HepG2 (cell line): ENCODE data around the gene BLMH. TPM values are rescaled to one million over a fixed set of nuclear protein-coding genes. Genes with fewer than 3 reads are reported as not detected.

Experiments
- ATAC-seq: fragments of 200-7000 bp; cut with Tn5 transposase; 3 replicates; pipeline ENCODE4 v1.9.1; 2020; ENCODE audit warnings: mild to moderate bottlenecking, moderate library complexity
- BruUV-seq: library from RNA; stranded (reverse); fragments of 400-500 nt; replicated peaks from 2 replicates; lab custom pipeline; 2021; lab: Mats Ljungman, UMichigan
- CTCF ChIA-PET: fragments of 300-600 bp; formaldehyde crosslinking; extraction: SDS; loops from one replicate; lab custom pipeline; 2021; ENCODE audit warnings: low total read pairs, inconsistent platforms, low intra/inter-chr PET ratio; lab: Yijun Ruan, JAX
- POLR2A ChIA-PET: fragments of 350-600 bp; sonication (Branson Sonifier 250); formaldehyde crosslinking; loops from one replicate; lab custom pipeline; 2020; ENCODE audit warnings: antibody characterized with exemption, inconsistent platforms; lab: Yijun Ruan, JAX
- DNase-seq: peaks from one replicate; pipeline ENCODE4 v3.0.0-alpha.2; 2015; ENCODE audit warnings: low spot score
- FAIRE-seq: peaks from 3 replicates; lab custom pipeline; 2011; peaks lifted over from hg19 to GRCh38; lab: Jason Lieb, UNC
- H2AFZ ChIP-seq: one replicate; pipeline ENCODE4 v1.6.1; 2011; ENCODE audit warnings: low read length, inconsistent platforms
- H3K27ac ChIP-seq: fragments of 300-600 bp; 3 replicates; pipeline ENCODE4 v1.8.0; 2011; ENCODE audit warnings: mixed run types, mild to moderate bottlenecking, mixed read lengths, low read length, inconsistent platforms; ENCODE audit not compliant: insufficient read depth; ENCODE audit errors: extremely low read length
- H3K27me3 ChIP-seq, 2 experiments: fragments of 200-600 bp in 1 of 2; 2 replicates in 1 of 2; 3 replicates in 1 of 2; pipeline versions ENCODE4 v1.6.0 to v1.8.0; 2011; ENCODE audit warnings: low read length in 2 of 2, mild to moderate bottlenecking in 2 of 2, moderate library complexity in 2 of 2, inconsistent platforms in 1 of 2; ENCODE audit not compliant: insufficient read depth in 2 of 2, control insufficient read depth in 1 of 2
- H3K36me3 ChIP-seq, 2 experiments: fragments of 200-600 bp in 1 of 2; replicated peaks in 1 of 2; 2 replicates in 1 of 2; 3 replicates in 1 of 2; pipeline versions ENCODE4 v1.5.1 to v1.8.0; 2011; ENCODE audit warnings: low read length in 2 of 2, inconsistent platforms in 1 of 2; ENCODE audit not compliant: insufficient read depth in 2 of 2, control insufficient read depth in 1 of 2
- H3K4me1 ChIP-seq: 2 replicates; pipeline ENCODE4 v1.5.1; 2012; ENCODE audit warnings: low read length, inconsistent platforms; ENCODE audit not compliant: insufficient read depth
- H3K4me2 ChIP-seq: 2 replicates; pipeline ENCODE4 v1.6.0; 2011; ENCODE audit warnings: low read depth, low read length, inconsistent platforms
- H3K4me3 ChIP-seq, 3 experiments: fragments of 200-600 bp in 1 of 3; sonication (generic), shearing (Covaris generic) in 1 of 3; replicated peaks in 1 of 3; 2 replicates each; pipeline ENCODE4 v1.5.1; 2011 to 2016; ENCODE audit warnings: low read length in 3 of 3, inconsistent platforms in 2 of 3, low read depth in 2 of 3, mild to moderate bottlenecking in 2 of 3, control low read depth in 1 of 3, mixed read lengths in 1 of 3; ENCODE audit not compliant: insufficient read depth in 1 of 3
- H3K79me2 ChIP-seq: one replicate; pipeline ENCODE4 v1.6.1; 2011; ENCODE audit warnings: low read length, inconsistent platforms; ENCODE audit not compliant: insufficient read depth
- H3K9ac ChIP-seq: 2 replicates; pipeline ENCODE4 v1.6.0; 2011; ENCODE audit warnings: mild to moderate bottlenecking, low read depth, low read length, inconsistent platforms; ENCODE audit not compliant: insufficient read depth
- H3K9me3 ChIP-seq: 2 replicates; pipeline ENCODE4 v1.5.1; 2012; ENCODE audit warnings: mild to moderate bottlenecking, low read length
- H4K20me1 ChIP-seq: 2 replicates; pipeline ENCODE4 v1.6.0; 2011; ENCODE audit warnings: inconsistent platforms, mild to moderate bottlenecking, low read length, moderate library complexity; ENCODE audit not compliant: insufficient read depth
- ARNTL ChIP-seq: sonication (generic); formaldehyde crosslinking; IDR thresholded peaks from 2 replicates; pipeline ENCODE4 v1.4.0; 2020; ENCODE audit warnings: mild to moderate bottlenecking, missing genetic modification reagents
- DR1 ChIP-seq: sonication (generic); formaldehyde crosslinking; IDR thresholded peaks from 2 replicates; pipeline ENCODE4 v1.8.0; 2021; ENCODE audit warnings: mild to moderate bottlenecking, missing genetic modification reagents, inconsistent platforms
- GMEB1 ChIP-seq: sonication (generic); formaldehyde crosslinking; IDR thresholded peaks from 2 replicates; pipeline ENCODE4 v1.5.1; 2020; ENCODE audit warnings: missing genetic modification reagents, mild to moderate bottlenecking, borderline replicate concordance
- HES4 ChIP-seq: sonication (generic); formaldehyde crosslinking; IDR thresholded peaks from 2 replicates; pipeline ENCODE4 v1.9.0; 2021; ENCODE audit warnings: mild to moderate bottlenecking, missing genetic modification reagents, borderline replicate concordance
- MAX ChIP-seq: IDR thresholded peaks from 2 replicates; pipeline ENCODE4 v1.6.1; 2012; ENCODE audit warnings: inconsistent platforms
- NR0B2 ChIP-seq: sonication (generic); formaldehyde crosslinking; IDR thresholded peaks from 2 replicates; pipeline ENCODE4 v1.4.0; 2020; ENCODE audit warnings: mild to moderate bottlenecking, missing genetic modification reagents
- PAXIP1 ChIP-seq: sonication (generic); formaldehyde crosslinking; conservative IDR thresholded peaks from 2 replicates; pipeline ENCODE4 v1.4.0; 2020; ENCODE audit warnings: mild to moderate bottlenecking, missing genetic modification reagents, moderate library complexity
- PBX2 ChIP-seq: IDR thresholded peaks from 2 replicates; pipeline ENCODE4 v1.6.1; 2016; ENCODE audit warnings: control low read depth
- ZNF160 ChIP-seq: sonication (generic); formaldehyde crosslinking; IDR thresholded peaks from 2 replicates; pipeline ENCODE4 v1.8.0; 2022; ENCODE audit warnings: mild to moderate bottlenecking, inconsistent platforms, missing genetic modification reagents
- ZNF563 ChIP-seq: sonication (generic); formaldehyde crosslinking; IDR thresholded peaks from 2 replicates; pipeline ENCODE4 v1.8.0; 2022; ENCODE audit warnings: mild to moderate bottlenecking, moderate library complexity, missing genetic modification reagents
- ZNF850 ChIP-seq: sonication (generic); formaldehyde crosslinking; conservative IDR thresholded peaks from 2 replicates; pipeline ENCODE4 v1.9.0; 2021; ENCODE audit warnings: mild to moderate bottlenecking, missing genetic modification reagents
- WGBS: methylation state at CpG from one replicate; pipeline ENCODE4 v1.1.6; 2017; ENCODE audit warnings: low lambda C conversion rate; 5-methylcytosine and 5-hydroxymethylcytosine counted together
- in situ Hi-C: cut with HindIII; loops from 2 replicates; pipeline ENCODE4 v1.10.0; 2017; ENCODE audit warnings: low pct_unique_long_range_greater_than_20kb; ENCODE audit not compliant: extremely low pct_ligation_motif_present
- intact Hi-C: fragments of 100-400 bp; cut with micrococcal nuclease; formaldehyde crosslinking; loops from one replicate; pipeline ENCODE4 v1.10.0; 2022; ENCODE audit not compliant: unreplicated experiment
- polyA plus RNA-seq, 8 experiments: library from polyadenylated mRNA; depleted of rRNA in 3 of 8; stranded (reverse) in 7 of 8; unstranded in 1 of 8; fragments of >200 nt; fragmentation: Illumina TruSeq in 4 of 8; extraction: Trizol in 4 of 8; gene quantifications; 2 replicates each; pipeline versions ENCODE4 v1.2.1 to v1.2.3, GENCODE V29; 2011 to 2016; ENCODE audit warnings: low read depth in 4 of 8, missing spikeins in 1 of 8, mixed read lengths in 1 of 8; ENCODE audit not compliant: insufficient read depth in 1 of 8
- total RNA-seq, 5 experiments: library from RNA; depleted of rRNA; stranded (reverse); fragments of >200 nt; fragmentation: Illumina TruSeq; extraction: Trizol; gene quantifications; 2 replicates each; pipeline ENCODE4 v1.2.3, GENCODE V29; 2016; ENCODE audit warnings: low read depth in 1 of 5

Gene BLMH
- total and polyA plus RNA-seq, 2 of the 13 experiments (the other 11 are each of a cell fraction or from before 2014, with no cell fraction given) = 12.1 to 41.0 TPM

- intact Hi-C loops (no loop called here), in situ Hi-C loops (no loop called here)
- no peak overlapping the region for H3K9ac ChIP-seq
- no peak overlapping the region for H2AFZ ChIP-seq
- ChIA-PET POLR2A (interaction anchor here (1.9 kb wide), 1 partner anchor 11 kb away, joined by 5 read pairs; no protein-coding TSS in a partner anchor), CTCF (no interaction called here)
- DNase-seq (no peak), FAIRE-seq (no peak), ATAC-seq (no peak)
- no peak for TF ChIP-seq ZNF850 (CRISPR knock-in tag)
- TF ChIP-seq ZNF160 (CRISPR knock-in tag) = no peak
- no peak for TF ChIP-seq NR0B2 (CRISPR knock-in tag)
- H3K36me3 ChIP-seq = peaks cover 0 to 2% of the 10 kb centered on the region in 2 experiments; a peak in 3 of 5 replicates
- H3K4me1 ChIP-seq = no peaks in the 10 kb centered on the region
- H3K9me3 ChIP-seq = no peaks in the 10 kb centered on the region
- no peaks in the 10 kb centered on the region for H4K20me1 ChIP-seq
- no peaks in the 10 kb centered on the region for H3K79me2 ChIP-seq
- whole genome bisulfite sequencing = 97% methylated on average over 6 of the region's 6 CpGs
- no peaks in the 10 kb centered on the region for H3K27me3 ChIP-seq
- H3K4me3 ChIP-seq = no peak overlapping the region
- BruUV-seq = no TSS peak
- H3K4me2 ChIP-seq = no peak overlapping the region
- H3K27ac ChIP-seq = no peak overlapping the region
Observed at GRCh38 chr17:30211371-30211770, 80.4 kb downstream of the BLMH start.

- WGBS = 91% methylated on average over 7 of the region's 10 CpGs
- H3K9me3 ChIP-seq = no peaks in the 10 kb centered on the region
- no peaks in the 10 kb centered on the region for H3K79me2 ChIP-seq
- no peak overlapping the region for H3K27ac ChIP-seq
- in situ Hi-C loops (no loop called here), intact Hi-C loops (no loop called here)
- no peak overlapping the region for H3K4me3 ChIP-seq
- H4K20me1 ChIP-seq = no peaks in the 10 kb centered on the region
- POLR2A ChIA-PET = interaction anchor here (1.9 kb wide), 1 partner anchor 12 kb away, joined by 5 read pairs; no protein-coding TSS in a partner anchor
- H3K4me1 ChIP-seq = no peaks in the 10 kb centered on the region
- H2AFZ ChIP-seq = no peak overlapping the region
- H3K36me3 ChIP-seq = peaks cover 0 to 2% of the 10 kb centered on the region in 2 experiments; a peak in 3 of 5 replicates
- FAIRE-seq (no peak), DNase-seq (no peak), ATAC-seq (no peak)
- BruUV-seq = no TSS peak
- no peak overlapping the region for H3K4me2 ChIP-seq
- no peak overlapping the region for H3K9ac ChIP-seq
- H3K27me3 ChIP-seq = no peaks in the 10 kb centered on the region
- CTCF ChIA-PET = no interaction called here
- TF ChIP-seq GMEB1 (no peak), PBX2 (CRISPR knock-in tag) (no peak), ZNF563 (CRISPR knock-in tag) (no peak), ARNTL (CRISPR knock-in tag) (no peak), PAXIP1 (CRISPR knock-in tag) (no peak), DR1 (CRISPR knock-in tag) (no peak), HES4 (CRISPR knock-in tag) (no peak), MAX (no peak)
Observed at GRCh38 chr17:30210901-30211300, 80.8 kb downstream of the BLMH start.
